GM19463 (cell line): ENCODE measurements around the gene MYL2.
A peak's percentile ranks its signal among the peaks of the same experiment; 100 is the strongest.

Experiments
- ATAC-seq: cut with Tn5 transposase; IDR thresholded peaks from one replicate; pipeline ENCODE4 v1.9.1; 2021; ENCODE audit warnings: mild to moderate bottlenecking, moderate library complexity; ENCODE audit not compliant: unreplicated experiment

MYL2 gene

DNA sequence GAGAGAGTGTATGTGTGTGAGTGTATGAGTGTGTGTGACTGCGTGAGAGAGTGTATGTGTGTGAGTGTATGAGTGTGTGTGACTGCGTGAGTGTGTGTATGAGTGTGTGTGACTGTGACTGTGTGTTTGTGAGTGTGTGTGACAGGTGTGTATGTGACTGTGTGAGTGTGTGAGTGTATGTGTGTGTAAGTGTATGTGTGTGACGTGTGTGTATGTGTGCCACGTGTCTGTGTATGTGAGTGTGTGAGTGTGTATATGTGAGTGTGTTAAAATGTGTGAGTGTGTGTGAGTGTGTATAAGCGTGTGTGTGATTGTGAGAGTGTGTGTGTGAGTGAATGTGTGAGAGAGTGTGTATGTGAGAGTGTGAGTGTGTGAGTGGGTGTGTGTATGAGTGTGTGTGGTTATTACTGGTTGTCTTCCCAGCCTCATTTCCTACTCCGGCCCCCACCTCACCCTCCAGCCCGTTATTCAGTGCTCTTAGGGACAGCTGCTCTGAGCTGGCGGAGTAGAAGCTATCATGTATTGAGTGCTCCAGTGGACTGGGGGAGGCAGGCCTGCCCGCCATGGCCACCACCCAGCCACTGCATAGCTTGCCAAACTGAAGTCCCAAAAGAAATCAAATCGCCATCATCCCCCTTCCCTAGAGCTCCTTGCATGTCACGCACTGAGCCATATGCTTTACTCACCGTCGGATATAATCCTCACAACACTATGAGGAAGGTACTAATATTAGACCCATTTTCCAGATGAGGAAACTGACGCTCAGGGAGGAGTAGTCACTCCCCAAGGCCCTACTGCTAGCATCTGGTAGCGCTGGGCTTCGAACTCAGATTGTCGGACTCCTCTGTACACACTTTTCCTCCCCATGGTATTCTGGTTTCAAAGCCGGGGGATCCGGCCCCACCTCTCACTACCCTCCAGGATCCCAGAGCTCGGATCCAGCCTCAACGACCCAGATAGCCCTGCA, 10.3 kb upstream of the MYL2 start:
- ATAC-seq = no peak

DNA sequence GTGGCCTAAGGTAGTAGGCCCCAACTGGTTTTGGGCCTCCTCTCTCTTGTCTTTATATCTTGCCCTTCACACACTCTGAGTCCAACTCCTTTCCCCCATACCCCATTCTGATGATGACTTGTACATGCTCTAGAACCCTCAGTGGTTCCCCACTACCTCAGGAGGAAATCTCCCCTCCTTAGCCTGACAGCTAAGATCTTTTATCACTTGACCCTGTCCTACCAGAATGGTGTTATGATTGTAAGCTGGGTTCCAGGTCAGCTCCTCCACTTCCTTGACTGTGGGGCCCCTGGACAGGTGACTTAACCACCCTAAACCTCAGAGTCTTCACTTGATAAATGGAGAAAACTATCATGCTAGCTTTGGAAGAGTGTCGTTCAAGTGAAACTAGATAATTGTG, 9.4 kb upstream of the MYL2 start:
- no peak for ATAC-seq

DNA sequence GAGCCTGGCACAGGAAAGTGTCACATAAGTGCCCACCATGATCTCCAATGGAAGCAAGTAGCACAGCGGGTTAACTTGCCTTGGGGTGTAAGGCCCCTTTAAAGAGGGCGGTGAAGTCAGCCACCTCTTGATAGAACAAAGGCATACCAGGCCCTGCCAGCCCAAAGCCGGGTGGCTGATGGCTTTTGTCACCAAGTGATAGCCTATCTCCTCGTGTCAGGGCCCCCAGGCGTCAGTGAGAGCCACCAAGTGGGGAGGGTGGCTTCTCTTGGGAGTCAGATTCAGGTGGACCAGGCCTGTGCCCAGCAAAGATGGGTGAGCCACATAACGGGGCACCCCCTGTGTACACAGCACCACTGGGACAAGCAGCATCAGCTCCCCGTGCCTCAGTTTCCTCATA, 8.3 kb upstream of the MYL2 start:
- ATAC-seq = no peak

DNA sequence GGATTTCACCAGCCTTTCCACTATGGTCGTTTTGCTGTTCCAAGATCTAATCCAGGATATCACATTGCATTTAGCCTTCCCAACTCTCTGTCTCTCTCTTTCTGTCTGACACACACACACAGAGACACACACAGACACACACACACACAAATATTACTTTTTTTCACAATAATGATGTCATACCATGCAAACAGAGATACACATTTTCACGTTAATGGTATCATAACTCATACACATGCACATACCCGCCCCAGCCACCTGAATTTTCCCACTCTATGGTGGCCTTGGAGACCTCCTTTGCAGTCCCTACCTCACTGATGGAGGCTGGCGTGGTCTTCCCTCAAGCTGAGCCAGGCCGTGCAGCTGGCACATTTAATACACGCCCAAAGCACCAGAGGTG, 7.2 kb upstream of the MYL2 start:
- ATAC-seq = no peak

DNA sequence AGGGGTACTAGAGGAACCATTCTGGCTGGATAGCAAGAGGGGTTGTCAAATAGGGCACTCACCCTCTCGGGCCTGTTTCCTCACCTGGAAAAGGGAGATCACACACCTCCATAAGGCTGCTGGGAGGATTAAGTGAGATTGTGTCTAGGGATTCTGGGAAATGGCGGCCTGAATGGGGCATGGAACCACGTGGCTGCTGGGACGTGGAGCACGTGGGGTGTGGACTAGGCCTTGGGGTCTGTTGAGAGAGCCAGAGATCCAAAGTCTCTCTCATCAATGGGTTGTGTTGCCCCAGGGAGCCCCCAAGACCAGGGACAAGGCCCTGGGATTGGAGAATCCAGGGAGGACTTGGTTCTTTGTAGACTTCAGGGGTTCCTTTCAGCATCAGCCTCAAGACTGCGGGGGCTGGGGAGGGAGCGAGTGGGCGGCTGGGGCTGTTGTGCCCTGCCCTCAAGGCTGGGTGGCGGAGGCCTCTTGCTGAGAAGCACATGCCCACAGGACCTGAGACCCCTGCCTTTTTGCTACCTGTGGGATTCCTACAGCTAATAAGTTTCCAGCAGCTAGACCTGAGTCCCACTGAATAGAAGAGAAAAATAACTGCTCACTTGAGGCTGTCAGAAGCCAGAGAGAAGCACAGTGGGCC, 3.4 kb upstream of the MYL2 start:
- ATAC-seq = no peak

DNA sequence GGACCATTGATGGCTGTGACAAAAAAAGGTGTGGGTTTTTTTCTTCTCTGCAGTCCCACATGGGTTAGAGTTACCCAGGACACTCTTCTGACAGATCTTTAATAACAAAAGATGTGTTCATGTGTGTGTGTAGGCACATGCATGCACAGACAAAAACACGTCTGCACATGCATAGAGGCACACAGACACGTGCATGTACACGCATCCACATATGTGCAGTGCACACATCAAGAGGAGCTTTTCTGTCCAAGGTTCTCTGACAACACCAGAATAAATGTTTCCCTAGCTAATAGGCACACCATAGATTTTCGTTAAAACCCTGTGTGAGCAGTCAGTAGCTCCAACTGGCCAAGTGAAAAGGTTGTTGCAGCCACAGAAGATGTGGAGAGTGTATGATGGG, 2.8 kb upstream of the MYL2 start:
- no peak for ATAC-seq

DNA sequence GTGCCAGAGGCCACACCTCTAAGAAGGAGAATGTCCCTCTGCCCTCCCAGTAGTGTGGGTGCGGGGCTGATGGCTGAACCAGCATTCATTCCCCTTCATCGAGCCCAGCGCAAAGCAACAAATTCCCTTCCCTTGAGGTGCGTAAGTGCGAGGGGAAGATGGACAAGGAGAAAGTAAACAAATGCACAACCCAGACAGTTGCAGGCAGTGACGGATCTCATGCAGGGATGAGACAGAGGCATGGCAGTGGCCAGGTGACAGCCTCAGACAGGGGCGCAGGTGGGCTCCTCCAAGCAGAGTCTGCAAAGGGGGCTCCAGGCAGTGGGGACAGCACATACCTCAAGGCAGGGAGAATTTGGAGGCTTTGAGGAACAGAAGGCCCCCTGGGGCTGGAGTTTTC, 2.3 kb upstream of the MYL2 start:
- no peak for ATAC-seq

DNA sequence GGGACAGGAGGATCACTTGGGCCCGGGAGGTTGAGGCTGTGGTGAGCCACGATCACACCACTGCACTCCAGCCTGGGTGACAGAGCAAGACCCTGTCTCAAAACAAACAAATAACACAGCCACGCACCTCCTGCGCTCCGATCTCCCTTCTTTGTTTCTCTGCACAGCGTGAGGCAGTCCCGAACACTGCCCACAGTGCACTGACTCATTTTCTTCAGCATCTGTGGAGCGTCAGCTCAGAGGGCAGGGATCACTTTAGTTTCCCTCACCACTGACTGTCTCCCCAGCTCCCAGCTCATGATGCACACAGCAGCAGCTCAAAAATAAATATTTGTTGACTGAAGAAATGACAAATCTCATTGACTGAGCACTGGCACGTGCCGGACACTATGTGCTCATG, 883 bp upstream of the MYL2 start:
- no peak for ATAC-seq

DNA sequence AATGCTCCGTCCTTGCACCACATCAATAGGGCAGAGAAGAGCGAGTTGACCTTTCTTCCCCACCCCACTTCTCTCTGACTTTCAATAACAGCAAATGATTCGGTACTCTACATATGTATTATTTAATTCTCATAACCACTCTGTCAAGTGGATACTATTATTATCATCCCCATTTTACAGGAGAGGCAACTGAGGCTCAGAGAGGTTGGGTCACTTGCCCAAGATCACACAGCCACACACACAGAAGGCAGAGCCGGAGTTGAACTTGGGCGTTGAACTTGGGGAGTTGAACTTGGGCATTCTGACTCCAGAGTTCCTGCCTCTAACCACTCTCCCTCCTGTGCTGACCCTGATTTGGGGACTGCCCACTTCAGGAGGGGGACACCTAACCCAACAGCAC, 659 bp downstream of the MYL2 start:
- ATAC-seq = no peak

DNA sequence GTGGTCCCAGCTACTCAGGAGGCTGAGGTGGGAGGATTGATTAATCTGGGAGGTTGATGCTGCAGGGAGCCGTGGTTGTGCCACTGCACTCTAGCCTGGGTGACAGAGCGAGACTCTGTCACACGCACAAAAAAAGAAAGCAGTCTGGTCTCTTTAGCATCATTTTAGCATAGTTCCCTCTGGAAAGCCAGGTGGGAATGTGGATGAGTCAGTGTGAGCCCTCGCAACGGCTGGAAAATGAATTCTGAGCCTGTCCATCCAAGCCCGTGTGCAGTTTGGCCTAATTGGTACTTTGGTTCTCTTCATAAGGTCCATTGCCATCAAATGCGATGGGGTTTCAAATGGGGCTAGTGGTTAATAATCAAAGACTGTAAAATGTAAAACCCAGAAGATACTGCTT, 2.4 kb downstream of the MYL2 start:
- no peak for ATAC-seq

DNA sequence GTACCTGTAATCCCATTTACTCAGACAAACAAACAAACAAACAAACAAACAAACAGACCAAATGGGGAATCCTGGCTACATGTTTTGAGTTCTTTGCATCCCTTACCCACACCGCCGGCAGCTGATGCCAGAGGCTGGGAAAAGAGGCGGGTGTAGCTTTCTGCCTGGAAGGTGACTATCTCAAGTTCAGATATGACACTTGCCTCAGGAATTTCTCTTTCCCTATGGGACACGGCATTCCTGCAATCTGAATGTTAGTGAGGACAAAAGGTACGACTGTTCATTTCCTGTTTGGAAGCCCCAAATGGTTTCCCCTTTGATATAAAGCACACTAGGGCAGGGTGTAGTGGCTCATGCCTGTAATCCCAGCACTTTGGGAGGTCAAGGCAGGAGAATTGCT, 2.9 kb downstream of the MYL2 start:
- no peak for ATAC-seq

DNA sequence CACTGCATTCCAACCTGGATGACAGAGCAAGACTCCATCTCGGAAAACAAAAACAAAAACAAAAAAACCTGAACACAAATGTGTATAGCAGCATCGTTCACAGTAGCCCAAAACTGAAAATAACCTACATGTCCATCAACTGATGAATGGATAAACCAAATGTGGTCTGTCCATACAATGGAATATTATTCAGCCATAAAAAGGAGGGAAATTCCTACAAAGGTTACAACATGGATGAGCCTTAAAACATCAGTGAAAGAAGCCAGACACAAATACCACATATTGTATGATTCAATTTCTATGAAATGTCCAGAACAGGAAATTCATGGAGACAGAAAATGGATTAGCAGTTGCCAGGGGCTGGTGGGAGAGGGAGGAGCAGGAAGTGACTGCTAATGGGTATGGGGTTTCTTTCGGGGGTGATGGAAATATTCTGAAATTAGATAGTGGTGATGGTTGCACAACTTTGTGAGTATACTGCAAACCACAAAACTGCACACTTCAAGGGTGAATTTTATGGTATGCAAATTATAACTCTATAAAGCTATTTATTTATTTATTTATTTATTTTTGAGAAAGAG, 4.0 kb downstream of the MYL2 start:
- ATAC-seq = no peak

DNA sequence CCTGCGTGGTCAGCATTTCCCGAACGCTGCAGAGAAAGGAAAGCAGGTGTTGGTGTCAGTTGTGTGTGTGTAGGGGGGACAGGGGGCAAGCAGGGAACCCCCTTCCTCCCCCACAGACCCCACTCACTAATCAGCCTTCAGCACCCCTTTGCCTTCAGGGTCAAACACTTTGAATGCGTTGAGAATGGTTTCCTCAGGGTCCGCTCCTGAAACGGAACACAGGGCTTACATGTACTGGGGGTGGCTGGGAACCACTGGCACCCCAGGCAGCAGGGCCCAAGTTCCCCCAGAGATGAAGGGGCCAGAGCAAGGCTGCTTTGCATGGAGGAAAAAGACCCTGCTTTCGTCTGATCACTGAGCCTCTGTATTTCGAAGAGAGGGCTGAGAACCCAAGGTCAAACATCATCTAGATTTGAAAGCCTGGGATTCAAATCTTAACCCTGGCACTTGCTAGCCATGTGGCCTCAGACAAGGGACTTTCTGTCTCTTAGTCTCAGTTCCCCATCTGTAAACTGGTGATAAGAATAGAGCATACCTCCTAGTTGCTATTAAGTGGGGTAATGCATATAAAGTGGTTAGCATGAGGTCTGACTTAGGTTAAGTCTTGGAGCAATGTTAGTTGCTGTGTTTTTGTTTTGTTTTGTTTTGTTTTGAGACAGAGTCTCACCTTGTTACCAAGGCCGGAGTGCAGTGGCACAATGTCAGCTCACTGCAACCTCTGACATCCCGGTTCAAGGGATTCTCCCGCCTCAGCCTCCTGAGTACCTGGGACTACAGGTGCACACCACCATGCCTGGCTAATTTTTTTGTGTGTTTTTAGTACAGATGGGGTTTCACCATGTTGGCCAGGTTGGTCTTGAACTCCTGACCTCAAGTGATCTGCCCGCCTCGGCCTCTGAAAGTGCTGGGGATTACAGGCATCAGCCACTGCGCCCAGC, 7.0 kb downstream of the MYL2 start:
- ATAC-seq = peak; percentile 98

DNA sequence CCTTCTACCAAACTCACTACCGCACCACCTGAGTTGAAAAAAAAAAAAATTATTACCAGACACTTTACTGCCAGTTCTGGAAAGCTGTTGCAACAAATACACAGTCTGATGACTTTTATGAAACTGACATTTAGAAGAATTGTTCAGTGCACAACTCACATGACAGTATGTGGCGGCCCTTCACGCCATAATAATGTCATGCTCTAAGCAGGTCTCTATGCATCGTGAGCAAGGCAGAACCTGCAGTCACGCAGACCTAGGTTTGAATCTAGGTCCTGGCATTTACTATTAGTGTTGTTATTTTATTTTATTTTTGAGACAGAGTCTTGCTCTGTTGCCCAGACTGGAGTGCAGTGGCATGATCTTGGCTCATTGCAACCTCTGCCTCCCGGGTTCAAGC, 8.1 kb downstream of the MYL2 start:
- no peak for ATAC-seq

DNA sequence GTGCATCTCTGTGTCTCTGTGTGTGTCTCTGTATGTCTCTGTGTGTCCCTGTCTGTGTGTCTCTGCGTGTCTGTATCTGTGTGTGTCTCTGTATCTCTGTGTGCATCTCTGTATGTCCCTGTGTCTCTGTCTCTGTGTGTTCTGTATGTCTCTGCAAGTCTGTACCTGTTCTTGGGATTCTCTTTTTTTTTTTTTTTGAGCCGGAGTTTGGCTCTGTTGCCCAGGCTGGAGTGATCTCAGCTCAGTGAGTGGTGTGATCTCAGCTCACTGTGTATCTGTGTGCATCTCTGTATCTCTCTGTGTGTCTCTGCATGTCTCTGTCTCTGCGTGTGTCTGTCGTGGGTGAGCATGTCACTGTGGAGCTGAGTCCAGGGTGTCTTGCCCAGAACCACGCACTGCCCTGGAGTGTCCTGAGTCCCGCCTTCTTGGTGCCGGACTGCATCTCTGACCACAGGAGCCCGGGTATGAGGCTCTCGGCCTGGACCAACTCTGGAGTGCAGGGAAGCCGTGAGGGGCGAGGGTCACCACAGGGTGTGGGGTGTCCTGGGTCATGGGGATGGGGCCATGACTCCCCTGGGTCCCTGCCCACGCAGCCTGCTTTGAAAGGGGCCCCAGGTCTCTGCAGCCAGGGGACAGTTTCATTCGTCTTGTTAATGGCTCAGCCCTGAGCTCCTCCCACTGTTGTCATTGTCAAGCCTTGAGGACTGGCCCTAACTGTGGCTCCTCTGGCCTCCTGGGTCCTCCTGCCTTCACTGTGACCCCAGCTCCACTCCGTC, 11.8 kb downstream of the MYL2 start:
- no peak for ATAC-seq

DNA sequence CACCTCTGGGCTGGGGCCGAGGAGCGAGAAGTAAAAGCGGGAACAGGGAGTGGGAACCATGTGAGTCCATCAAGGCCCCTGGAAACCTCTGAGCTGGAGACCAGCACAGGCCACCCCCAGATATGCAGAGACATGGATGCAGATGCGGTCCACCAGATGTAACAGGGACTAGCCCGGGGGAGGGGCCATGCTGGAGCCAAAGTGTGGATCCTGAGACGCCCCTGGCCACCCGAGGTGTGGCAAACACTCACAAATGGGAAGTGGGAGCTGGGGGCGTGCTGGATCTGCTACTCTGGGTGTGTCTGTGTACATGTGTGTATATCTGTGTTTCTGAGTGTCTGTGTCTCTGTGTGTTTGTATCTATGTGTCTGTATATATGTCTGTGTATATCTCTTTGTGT, 12.8 kb downstream of the MYL2 start:
- ATAC-seq = no peak

DNA sequence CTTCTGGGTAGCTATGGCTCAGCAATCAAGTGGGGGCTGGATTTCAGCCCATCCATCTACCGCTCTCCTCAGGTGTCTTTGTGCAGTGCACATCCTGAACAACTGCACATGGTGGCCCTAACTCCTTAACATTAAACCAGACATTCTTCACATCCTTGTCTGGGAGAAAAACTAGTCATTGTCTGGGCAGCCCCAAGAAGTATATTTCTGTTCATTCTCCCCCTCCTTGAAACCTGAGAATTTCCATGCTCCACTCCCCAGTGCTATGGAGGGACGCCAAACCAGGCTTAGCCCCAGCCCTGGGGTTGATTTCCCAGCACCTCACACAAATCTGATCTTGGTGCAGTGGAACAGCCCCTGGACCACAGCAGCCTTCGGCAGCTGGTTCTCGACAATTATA, 13.4 kb downstream of the MYL2 start:
- no peak for ATAC-seq

DNA sequence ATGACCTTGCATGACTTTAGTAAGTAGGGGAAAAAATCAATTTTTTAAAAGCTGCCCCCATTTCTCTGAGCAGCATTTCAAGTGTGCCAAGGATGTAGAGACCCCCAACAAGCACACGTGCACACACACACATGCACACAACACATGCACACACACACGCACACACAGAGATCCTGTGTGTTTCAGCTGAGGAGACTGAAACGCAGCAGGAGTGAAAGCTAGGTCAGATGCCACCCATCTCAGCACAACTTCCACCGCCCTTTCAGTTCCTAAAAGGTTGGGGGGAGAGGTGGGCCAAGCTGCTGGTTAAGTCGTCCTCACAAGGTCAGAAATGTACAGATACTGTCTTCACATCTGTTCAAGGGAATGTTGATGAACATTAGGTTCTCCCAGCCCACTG, 13.9 kb downstream of the MYL2 start:
- ATAC-seq = peak; percentile 57

DNA sequence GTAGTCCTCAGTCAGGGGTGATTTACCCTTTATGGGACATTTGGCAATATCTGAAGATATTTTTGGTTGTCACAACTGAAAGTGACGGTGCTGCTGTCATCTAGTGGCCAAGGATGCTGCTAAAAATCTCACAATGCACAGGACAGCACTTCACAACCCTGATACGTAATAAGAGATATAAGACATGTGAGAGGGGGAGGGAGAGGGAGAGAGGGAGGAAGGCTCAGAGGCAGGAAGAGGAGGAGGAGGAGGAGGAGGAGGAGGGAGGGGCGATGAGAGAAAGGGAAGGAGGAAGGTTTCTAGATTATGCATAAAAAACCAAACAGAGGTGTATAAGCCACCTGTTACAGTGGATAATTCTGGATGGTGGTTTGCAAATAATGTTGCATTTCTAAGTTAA, 14.3 kb downstream of the MYL2 start:
- no peak for ATAC-seq

DNA sequence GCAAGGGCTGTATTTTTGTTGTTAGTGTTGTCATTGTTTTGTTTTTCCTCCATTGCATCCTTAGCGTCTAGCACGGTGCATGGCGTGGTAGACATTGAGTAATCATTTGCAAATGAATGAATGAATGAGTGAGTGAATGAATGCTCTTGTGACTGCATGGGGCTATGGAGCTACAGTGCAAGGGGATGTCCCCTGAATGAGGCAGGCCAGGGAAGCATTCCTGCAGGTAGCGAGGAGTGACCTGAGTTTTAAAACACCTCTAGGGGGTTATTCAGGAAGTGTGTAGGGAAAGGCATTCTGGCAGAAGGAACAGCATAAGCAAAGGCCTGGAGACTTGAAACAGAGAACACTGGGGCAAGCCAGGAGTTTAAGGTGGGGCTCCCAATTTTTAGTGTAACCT, 16.9 kb downstream of the MYL2 start:
- no peak for ATAC-seq
